HEK293T (cell line): ENCODE results near the gene MAN1A2.

Source experiments
- CTCF ChIA-PET: fragments of 350-600 bp; formaldehyde crosslinking; extraction: SDS; loops from one replicate; lab custom pipeline; 2021; ENCODE audit warnings: antibody characterized with exemption, inconsistent platforms; lab: Yijun Ruan, JAX
- POLR2A ChIA-PET: fragments of 350-600 bp; formaldehyde crosslinking; extraction: SDS; loops from one replicate; lab custom pipeline; 2020; ENCODE audit warnings: antibody characterized with exemption, inconsistent platforms; lab: Yijun Ruan, JAX
- DNase-seq: peaks from one replicate; pipeline ENCODE4 v3.0.0; 2012; ENCODE audit warnings: mixed read lengths; ENCODE audit errors: extremely low spot score
- ARNT ChIP-seq: fragments of 450-650 bp; IDR thresholded peaks from 2 replicates; pipeline ENCODE4 v1.6.1; 2017; ENCODE audit warnings: mild to moderate bottlenecking
- BHLHE40 ChIP-seq: fragments of 450-650 bp; IDR thresholded peaks from 2 replicates; pipeline ENCODE4 v1.6.1; 2016; ENCODE audit warnings: mild to moderate bottlenecking, moderate library complexity, borderline replicate concordance
- CTBP1 ChIP-seq: fragments of 450-650 bp; IDR thresholded peaks from 2 replicates; pipeline ENCODE4 v1.6.1; 2016; ENCODE audit warnings: borderline replicate concordance
- ELF4 ChIP-seq: fragments of 450-650 bp; IDR thresholded peaks from 2 replicates; pipeline ENCODE4 v1.6.1; 2017; ENCODE audit warnings: antibody characterized with exemption
- FOXA1 ChIP-seq: fragments of 450-650 bp; IDR thresholded peaks from 2 replicates; pipeline ENCODE4 v1.6.1; 2016; ENCODE audit warnings: mild to moderate bottlenecking
- FOXK2 ChIP-seq: fragments of 450-650 bp; IDR thresholded peaks from 2 replicates; pipeline ENCODE4 v1.6.1; 2016; ENCODE audit warnings: mild to moderate bottlenecking
- FOXM1 ChIP-seq: fragments of 450-650 bp; IDR thresholded peaks from 2 replicates; pipeline ENCODE4 v1.6.1; 2017; ENCODE audit warnings: mild to moderate bottlenecking, borderline replicate concordance
- HDGF ChIP-seq: fragments of 450-650 bp; IDR thresholded peaks from 2 replicates; pipeline ENCODE4 v1.6.1; 2017; ENCODE audit warnings: antibody characterized with exemption, borderline replicate concordance
- L3MBTL2 ChIP-seq: fragments of 450-650 bp; conservative IDR thresholded peaks from 2 replicates; pipeline ENCODE4 v1.6.1; 2016; ENCODE audit warnings: mild to moderate bottlenecking
- LEF1 ChIP-seq: fragments of 450-650 bp; IDR thresholded peaks from 2 replicates; pipeline ENCODE4 v1.6.1; 2017; ENCODE audit warnings: mild to moderate bottlenecking, borderline replicate concordance
- NFRKB ChIP-seq: fragments of 450-650 bp; IDR thresholded peaks from 2 replicates; pipeline ENCODE4 v1.6.1; 2016; ENCODE audit warnings: mild to moderate bottlenecking, moderate library complexity
- PKNOX1 ChIP-seq: fragments of 450-650 bp; IDR thresholded peaks from 2 replicates; pipeline ENCODE4 v1.6.1; 2016
- SP1 ChIP-seq: fragments of 450-650 bp; IDR thresholded peaks from 2 replicates; pipeline ENCODE4 v1.6.1; 2017
- SUZ12 ChIP-seq: fragments of 450-650 bp; IDR thresholded peaks from 2 replicates; pipeline ENCODE4 v1.6.1; 2016; ENCODE audit warnings: mild to moderate bottlenecking
- TARDBP ChIP-seq: fragments of 450-650 bp; IDR thresholded peaks from 2 replicates; pipeline ENCODE4 v1.6.1; 2016
- ZNF384 ChIP-seq: fragments of 450-650 bp; IDR thresholded peaks from 2 replicates; pipeline ENCODE4 v1.6.1; 2016

MAN1A2 gene

DNA sequence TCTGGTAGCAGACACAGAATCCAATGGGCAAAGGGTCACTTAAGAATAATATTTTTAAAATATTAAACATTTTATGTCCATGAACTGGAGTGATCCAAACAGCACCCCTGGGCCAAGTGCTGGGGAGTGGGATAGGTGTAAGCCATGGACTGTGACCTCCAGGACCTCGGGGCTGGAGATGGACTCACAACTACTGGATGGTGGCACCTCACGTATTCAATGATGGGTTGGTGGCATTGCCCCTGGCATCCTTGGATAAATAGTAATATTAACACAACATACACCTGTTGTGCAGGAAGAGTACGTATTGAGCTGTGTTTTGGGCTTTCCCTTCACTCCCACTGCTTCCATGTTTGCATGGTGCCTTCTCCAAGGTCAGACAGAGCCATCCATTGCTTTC, 199.3 kb downstream of the MAN1A2 start:
- POLR2A ChIA-PET, result no interaction called here
- CTCF ChIA-PET, result interaction anchor here (1.0 kb wide), 1 partner anchor 32 kb away, joined by 3 read pairs; no protein-coding TSS in a partner anchor
- no peak for TF ChIP-seq HDGF
- TF ChIP-seq CTBP1, result no peak
- TF ChIP-seq FOXK2, result no peak
- TF ChIP-seq ELF4, result no peak
- TF ChIP-seq NFRKB, result no peak
- TF ChIP-seq SP1, result no peak
- TF ChIP-seq TARDBP, result no peak
- TF ChIP-seq ZNF384, result no peak
- no peak for TF ChIP-seq SUZ12
- TF ChIP-seq ARNT, result no peak
- TF ChIP-seq FOXA1, result no peak
- no peak for TF ChIP-seq BHLHE40
- no peak for TF ChIP-seq PKNOX1
- no peak for TF ChIP-seq FOXM1
- TF ChIP-seq LEF1, result no peak
- no peak for TF ChIP-seq L3MBTL2
- DNase-seq, result no peak

GRCh38 chr1:117567435-117567834, 200.2 kb downstream of the MAN1A2 start:
- POLR2A ChIA-PET, result no interaction called here
- no peak for DNase-seq
- TF ChIP-seq HDGF (no peak), CTBP1 (no peak), ELF4 (no peak), FOXA1 (no peak), L3MBTL2 (no peak), FOXK2 (no peak), BHLHE40 (no peak), LEF1 (no peak), PKNOX1 (no peak), TARDBP (no peak), SP1 (no peak), ZNF384 (no peak), FOXM1 (no peak), SUZ12 (no peak), NFRKB (no peak), ARNT (no peak)
- CTCF ChIA-PET, result no interaction called here

DNA sequence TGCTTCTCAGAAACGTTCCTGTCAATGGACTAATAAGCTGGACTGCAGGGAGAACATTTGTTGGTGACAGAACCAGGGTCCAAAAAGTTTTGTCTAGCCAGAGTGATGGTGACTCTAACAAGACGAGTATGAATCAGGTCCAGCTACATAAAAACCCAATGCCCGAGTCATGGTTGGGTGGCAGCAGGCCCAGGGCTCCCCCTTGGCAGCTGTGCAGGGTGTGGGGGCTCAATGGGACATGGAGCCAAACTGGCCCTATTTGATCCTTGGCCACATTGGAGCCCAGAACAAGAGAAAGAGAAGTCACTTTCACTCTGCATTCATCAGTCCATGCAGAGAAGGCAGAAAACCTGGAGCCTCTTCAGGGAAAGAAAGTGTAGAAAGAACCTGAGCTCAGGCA, 200.7 kb downstream of the MAN1A2 start:
- TF ChIP-seq FOXK2, result no peak
- no peak for TF ChIP-seq HDGF
- TF ChIP-seq SP1, result no peak
- TF ChIP-seq NFRKB, result no peak
- TF ChIP-seq BHLHE40, result no peak
- CTCF ChIA-PET, result interaction anchor here (1.3 kb wide), 1 partner anchor 32 kb away, joined by 3 read pairs; no protein-coding TSS in a partner anchor
- POLR2A ChIA-PET, result no interaction called here
- DNase-seq, result no peak

DNA sequence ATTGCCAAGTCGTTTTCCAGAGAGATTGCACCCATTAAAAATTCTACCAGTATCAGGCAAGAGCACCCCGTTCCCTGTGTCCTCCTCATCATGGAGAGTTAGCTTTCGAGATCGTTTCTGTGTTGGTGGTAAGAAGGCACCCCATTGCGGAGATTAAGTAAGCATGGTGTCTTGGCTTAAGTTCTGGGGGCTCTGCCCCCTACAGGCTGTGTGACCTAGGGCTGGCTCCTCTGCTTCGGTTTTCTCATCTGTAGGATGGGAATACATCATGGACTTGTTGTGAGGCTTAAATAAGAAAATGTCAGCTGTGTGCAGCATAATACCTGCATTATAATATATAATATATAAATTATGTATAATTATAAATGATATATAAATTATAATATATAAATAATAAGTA, 201.8 kb downstream of the MAN1A2 start:
- ChIA-PET POLR2A (no interaction called here), CTCF (interaction anchor here (1.3 kb wide), 1 partner anchor 33 kb away, joined by 3 read pairs; no protein-coding TSS in a partner anchor)
- no peak for DNase-seq
- TF ChIP-seq NFRKB, result no peak
- TF ChIP-seq LEF1, result no peak

DNA sequence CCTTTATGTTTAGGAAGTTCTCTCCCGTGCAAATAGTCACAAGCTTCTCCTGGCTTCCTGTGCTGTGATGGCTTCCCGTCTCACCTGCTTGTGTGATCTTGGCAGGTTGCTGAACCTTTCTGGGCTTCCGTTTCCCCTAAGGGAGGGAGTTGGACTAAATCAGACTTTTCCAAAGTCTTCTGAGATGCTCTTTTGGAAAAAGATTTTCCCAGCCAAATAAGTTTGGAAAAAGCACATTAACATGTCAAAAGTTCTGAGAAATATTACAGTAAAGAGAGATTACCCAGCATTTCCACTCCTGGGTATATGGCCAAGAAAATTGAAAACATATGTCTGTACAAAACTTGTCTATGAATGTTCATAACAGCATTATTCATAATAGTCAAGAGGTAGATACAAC, 202.6 kb downstream of the MAN1A2 start:
- ChIA-PET POLR2A (no interaction called here), CTCF (no interaction called here)
- TF ChIP-seq CTBP1 (no peak), FOXK2 (no peak), L3MBTL2 (no peak), LEF1 (no peak), FOXA1 (no peak), SP1 (no peak), HDGF (no peak), ELF4 (no peak)
- no peak for DNase-seq

DNA sequence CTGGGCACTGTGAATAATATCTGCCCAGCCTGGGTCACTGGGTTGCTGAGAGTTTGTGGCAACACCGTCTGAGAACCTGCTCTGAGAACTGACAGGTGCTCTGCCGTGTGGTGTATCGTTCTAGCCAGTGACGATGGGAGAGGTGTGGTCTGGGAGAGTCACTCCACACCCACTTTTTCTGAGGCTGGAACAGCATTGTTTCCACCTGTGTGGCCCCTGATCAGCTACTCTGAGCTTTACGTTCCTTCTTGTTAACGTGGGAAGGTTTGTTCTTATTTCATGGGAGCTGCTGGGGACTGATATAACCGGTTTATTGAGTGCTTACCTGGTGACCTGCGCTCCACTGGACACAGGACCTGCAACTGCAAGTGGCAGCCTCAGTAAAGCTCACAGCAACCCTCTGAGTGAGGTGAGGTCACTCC, 203.8 kb downstream of the MAN1A2 start:
- ChIA-PET POLR2A (no interaction called here), CTCF (no interaction called here)
- no peak for TF ChIP-seq SUZ12
- TF ChIP-seq TARDBP, result no peak
- TF ChIP-seq PKNOX1, result no peak
- TF ChIP-seq BHLHE40, result no peak
- no peak for TF ChIP-seq LEF1
- no peak for TF ChIP-seq CTBP1
- TF ChIP-seq NFRKB, result no peak
- no peak for TF ChIP-seq SP1
- no peak for TF ChIP-seq ARNT
- TF ChIP-seq FOXA1, result no peak
- TF ChIP-seq ZNF384, result no peak
- TF ChIP-seq HDGF, result no peak
- no peak for TF ChIP-seq FOXM1
- no peak for TF ChIP-seq ELF4
- TF ChIP-seq L3MBTL2, result no peak
- no peak for DNase-seq

DNA sequence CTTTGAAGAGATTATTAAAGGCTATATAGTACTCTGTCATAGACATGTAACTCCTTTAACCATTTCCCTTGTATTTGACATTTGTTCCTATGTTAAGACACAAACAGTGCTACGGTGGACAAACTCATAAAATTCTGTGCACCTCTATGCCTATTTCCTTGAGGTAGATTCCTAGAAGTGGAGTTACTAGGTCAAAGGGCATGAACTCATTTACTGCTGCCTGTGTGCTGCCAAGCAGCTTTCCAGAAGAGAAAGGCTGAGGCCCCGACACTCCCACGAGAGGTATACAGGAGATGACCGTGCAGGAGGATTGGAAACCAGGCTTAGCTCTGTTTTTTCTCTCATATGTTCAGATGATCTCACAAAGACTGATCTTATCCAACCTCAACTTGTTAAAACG, 204.2 kb downstream of the MAN1A2 start:
- POLR2A ChIA-PET, result no interaction called here
- no peak for DNase-seq
- CTCF ChIA-PET, result no interaction called here
- no peak for TF ChIP-seq LEF1
- no peak for TF ChIP-seq ELF4
- TF ChIP-seq SUZ12, result no peak
- TF ChIP-seq CTBP1, result no peak
- no peak for TF ChIP-seq TARDBP
- TF ChIP-seq SP1, result no peak
- TF ChIP-seq PKNOX1, result no peak
- TF ChIP-seq FOXK2, result no peak
